IMR-90 (cell line): ENCODE measurements around the gene VEGFC.

Experiments
- CTCF ChIP-seq: conservative IDR thresholded peaks from 2 replicates; pipeline ENCODE4 v1.5.1; 2012; ENCODE audit warnings: mild to moderate bottlenecking, low read depth, low read length, improper control_type of control experiment
- FOS ChIP-seq: fragments of 150-350 bp; IDR thresholded peaks from 2 replicates; pipeline ENCODE4 v1.6.1; 2016; ENCODE audit warnings: low read depth, low read length
- POLR2A ChIP-seq: IDR thresholded peaks from 2 replicates; pipeline ENCODE4 v1.6.1; 2012; ENCODE audit warnings: mild to moderate bottlenecking, low read depth, low read length

GRCh38 chr4:176752191-176752749, 40.5 kb downstream of the VEGFC start:
- TF ChIP-seq POLR2A (no peak), CTCF (no peak), FOS (no peak)
